GM21423 (cell line): ENCODE measurements around the gene MECR.
"Not testable (repeated sequence)": the region's sequence is repeated elsewhere in the genome, so short reads cannot be mapped to it uniquely, and the experiment has no call there.

ENCODE experiments used
- ATAC-seq: cut with Tn5 transposase; IDR thresholded peaks from one replicate; pipeline ENCODE4 v1.9.1; 2021; ENCODE audit warnings: mild to moderate bottlenecking, moderate library complexity; ENCODE audit not compliant: unreplicated experiment

Gene MECR

GRCh38 chr1:29172415-29172939 lies 58.3 kb downstream of the MECR start:
- no peak for ATAC-seq

DNA sequence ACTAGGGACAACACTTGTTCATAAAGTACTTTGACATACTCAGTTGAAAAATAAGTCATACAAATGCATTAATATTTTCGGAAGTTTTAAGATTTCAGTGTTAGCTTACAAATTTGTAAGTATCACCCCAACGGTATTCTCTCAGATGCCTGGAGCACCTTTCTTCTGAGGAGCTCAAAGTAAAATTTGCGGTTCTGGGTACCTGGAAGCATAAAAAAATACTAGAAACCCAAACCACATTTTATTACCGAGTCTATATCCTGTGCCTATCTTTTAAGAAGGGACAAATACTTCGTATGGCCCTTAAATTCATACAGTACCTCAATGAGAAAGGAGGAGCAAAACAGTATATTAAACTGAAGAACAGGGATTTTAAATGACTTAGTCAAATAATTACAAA lies 59.2 kb downstream of the MECR start:
- no peak for ATAC-seq

DNA sequence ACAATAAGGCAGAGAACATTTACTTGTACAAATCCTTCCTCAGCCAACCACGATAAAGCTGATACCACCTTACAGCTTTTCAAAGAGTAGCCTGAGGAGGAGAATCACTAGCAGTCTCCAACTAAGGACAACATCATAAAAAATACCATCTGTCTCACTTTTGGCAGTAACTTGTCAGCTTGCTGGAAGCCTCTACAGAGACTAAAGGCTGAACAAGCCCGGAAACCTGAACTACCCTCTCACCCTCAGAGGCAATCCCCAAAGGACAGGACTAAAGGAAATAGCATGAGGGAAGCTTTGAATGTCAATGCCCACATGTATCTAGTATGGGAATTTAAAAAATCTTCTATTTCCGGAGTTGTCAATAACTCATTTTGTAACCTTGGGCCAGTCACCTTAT lies 59.6 kb downstream of the MECR start:
- no peak for ATAC-seq

GRCh38 chr1:29169976-29170375 lies 60.8 kb downstream of the MECR start:
- no peak for ATAC-seq

DNA sequence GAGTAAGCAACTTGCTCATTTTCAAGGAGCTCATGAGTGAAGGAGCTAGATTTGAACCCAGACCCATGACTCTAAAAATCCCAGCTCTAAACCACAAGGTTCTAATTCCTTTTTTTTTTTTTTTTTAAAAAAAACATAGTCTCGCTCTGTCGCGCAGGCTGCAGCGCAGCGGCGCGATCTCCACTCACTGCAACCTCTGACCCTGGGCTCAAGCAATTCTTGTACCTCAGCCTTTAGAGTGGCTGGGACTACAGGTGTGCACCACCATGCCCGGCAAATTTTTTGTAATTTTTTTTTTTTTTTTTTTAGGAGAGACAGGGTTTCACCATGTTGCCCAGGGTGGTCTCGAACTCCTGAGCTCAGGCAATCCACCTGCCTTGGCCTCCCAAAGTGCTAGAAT lies 62.8 kb downstream of the MECR start:
- no peak for ATAC-seq

- no peak for ATAC-seq
Observed at GRCh38 chr1:29166291-29166878, 64.3 kb downstream of the MECR start.

DNA sequence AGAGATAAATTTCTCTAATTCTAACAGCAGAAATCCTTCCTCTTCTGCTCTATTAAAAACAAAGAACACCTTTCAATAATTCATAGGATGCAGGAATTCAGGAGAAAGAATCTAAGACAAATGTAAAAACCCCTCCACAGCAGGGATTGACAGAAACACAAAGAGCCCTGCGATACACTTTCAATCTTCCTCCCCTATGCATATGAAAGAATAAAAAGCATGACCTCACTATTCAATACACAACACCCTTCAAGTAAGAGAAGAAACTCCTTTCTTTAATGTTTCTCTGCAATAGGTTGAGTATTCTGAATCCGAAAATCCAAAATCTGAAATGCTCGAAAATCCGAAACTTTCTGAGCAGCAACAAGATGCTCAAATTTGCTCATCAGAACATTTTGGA lies 66.1 kb downstream of the MECR start:
- no peak for ATAC-seq

DNA sequence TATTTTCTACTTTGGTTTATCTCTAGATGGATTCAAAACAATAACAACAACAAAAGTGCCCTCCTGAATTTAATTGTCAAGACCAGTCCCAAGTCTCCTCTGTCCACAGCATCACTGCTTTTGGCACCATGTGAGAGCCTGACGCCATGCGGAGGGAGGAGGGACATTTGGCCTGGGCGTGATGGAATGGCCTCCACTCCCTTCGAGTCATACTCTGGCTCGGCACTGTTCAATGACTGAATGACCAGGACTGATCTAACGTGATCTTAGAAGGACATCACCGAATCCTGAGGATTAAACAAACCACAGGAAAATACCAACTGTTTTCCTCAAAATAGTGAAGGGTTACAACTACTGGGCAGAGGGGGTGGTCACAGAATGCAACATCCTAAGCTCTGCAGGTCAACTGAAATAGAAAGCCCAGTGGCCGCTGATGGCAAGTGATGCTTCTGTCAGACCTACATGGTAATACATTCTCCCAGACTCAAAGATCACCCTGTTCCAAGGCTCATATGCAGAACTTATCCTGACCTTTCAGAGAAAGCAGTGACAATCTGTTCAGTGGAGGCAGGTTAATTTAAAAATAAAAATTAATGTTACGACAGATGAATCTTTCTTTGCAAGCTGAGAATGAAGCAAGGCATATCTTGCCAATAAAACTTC lies 68.1 kb downstream of the MECR start:
- ATAC-seq = no peak

GRCh38 chr1:29162025-29162424 lies 68.7 kb downstream of the MECR start:
- no peak for ATAC-seq

DNA sequence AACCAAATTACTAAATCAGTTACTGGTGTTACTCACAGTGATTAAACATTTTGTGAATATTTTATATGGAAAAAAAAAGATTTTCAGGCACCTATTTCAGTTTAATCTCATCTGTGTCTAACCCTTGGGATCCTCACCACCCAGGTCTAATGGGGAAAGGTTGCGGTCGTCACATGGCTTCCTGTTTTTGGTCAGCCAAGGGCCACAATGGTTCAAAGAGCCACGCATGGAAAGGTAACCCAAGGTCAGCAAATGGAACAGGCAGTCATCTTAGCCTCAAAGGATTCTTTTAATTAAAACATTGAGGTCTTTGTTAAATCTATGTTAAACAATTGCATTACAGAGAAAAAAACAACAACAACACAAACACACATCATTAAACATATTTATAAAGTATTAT lies 71.0 kb downstream of the MECR start:
- no peak for ATAC-seq

GRCh38 chr1:29157269-29157601 lies 73.5 kb downstream of the MECR start:
- no peak for ATAC-seq

DNA sequence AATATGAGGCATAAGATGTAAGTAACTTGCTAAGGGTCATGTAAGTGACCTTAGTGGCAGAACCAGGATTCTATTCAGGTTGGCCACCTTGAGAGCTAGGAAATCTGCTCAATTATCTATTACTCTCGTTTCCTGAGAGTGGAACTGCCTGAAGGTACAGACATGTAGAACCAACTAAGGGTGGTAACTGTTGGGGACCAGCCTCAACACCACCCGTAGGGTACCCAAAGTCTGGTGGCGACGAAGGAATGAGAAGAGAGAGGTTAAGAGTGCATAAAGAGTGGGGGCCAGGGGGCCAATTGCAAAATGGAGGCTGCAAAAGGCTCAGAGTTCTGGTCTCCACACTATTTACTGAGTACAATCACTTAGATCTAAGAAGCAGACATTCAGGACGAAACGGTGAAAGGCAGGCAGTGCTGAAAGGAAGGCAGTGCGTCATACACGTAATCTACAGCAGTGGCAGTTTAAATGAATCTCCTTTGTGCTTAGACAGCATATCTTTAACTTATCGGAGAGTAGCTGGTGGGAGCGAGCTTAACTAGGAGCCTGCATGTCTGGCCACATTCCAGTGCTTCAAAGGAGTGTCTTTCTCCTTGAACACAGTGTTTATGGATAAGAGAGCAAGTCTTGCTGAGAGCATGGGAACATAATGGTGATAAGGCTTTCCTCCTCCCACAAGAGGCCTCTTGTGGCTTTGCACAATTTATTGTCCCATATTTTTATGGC lies 74.0 kb downstream of the MECR start:
- no peak for ATAC-seq

DNA sequence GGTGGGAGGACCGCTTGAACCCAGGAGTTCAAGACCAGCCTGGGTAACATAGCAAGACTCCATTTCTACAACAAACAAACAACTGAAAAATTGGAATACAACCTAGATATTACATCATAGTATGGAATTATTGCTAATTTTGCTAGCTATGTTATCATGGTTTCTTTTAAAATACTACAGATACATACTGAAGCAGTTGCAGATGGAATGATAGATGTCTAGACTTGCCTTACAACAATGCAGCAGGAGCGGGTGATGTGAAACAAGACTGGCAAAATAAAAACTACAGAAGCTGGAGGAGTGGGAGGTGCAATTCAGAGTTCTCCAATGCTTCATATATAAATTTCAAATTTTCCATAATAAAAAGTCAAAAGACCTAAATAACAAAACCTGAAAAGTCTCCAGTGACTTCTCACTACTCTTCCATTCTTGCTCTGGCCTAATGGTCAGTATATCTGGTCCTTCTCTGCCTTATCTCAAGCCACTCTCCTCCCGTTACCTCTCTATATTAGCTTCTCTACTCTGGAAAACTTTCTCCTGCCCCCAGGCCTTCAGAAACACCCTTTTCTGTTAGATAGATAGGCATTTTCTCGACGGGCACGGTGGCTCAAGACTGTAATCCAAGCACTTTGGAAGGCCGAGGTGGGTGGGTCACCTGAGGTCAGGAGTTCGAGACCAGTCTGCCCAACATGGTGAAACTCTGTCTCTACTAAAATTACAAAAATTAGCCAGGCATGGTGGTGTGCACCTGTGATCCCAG lies 78.5 kb downstream of the MECR start:
- no peak for ATAC-seq

DNA sequence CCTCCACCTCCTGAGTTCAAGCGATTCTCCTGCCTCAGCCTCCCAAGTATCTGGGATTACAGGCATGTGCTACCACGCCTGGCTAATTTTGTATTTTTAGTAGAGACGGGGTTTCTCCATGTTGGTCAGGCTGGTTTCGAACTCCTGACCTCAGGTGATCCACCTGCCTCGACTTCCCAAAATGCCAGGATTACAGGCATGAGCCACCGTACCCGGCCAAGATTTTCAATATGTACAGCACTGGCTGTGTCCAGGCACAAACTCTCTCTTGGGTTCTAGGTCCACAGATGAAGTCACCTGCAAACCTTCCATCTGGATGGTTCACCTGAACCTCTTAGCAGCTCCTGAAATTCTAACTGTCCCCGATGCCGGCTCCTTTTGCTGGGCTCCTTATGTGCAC lies 80.4 kb downstream of the MECR start:
- ATAC-seq = not testable (repeated sequence)

DNA sequence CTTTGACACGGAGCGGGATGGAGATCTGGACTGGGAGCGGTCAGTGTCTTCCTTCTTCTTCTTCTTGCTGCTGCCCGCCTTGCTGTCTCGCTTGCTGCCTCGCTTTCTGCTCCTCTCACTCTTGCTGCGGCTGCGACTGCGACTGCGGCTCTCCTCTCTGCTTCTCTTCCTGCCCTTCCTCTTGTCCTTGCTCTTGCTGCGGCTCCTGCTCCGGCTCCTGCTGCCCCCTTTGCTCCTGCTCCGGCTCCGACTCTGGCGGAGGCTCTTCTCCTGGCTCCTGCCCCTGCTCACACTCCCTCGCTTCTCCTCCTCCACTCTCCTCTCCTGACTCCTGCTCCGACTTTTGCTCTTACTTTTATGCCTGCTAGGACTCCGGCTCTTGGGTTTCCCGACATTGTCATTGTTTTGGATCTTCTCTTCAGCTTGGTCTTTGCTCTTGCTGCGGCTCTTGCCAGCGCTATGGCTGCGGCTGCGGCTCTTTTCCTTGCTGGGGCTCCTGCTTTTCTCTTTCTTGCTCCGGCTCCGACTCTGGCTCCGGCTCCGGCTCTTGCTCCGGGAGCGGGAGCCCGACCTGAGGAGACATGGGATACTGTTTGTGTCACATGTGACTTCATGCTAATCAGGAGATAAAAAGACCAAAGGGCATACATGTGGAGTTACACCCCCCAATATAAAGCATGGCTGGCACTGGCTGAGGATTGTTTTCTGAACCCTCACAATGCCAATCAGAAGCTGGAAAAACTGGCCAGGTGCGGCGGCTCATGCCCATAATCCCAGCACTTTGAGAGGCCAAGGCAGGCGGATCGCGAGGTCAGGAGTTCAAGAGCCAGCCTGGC lies 81.9 kb downstream of the MECR start:
- ATAC-seq = no peak

- ATAC-seq = no peak
Observed at GRCh38 chr1:29145739-29146437, 84.8 kb downstream of the MECR start.

GRCh38 chr1:29144178-29144577 lies 86.6 kb downstream of the MECR start:
- ATAC-seq = no peak

GRCh38 chr1:29142714-29143113 lies 88.0 kb downstream of the MECR start:
- no peak for ATAC-seq
